GM18868 (cell line): ENCODE measurements around the gene PCDHGA6.
A peak's percentile ranks its signal among the peaks of the same experiment; 100 is the strongest.
"Not testable (repeated sequence)": the region's sequence is repeated elsewhere in the genome, so short reads cannot be mapped to it uniquely, and the experiment has no call there.

ENCODE experiments used
- ATAC-seq: cut with Tn5 transposase; IDR thresholded peaks from one replicate; pipeline ENCODE4 v1.9.1; 2021; ENCODE audit warnings: mild to moderate bottlenecking, moderate library complexity; ENCODE audit not compliant: unreplicated experiment

PCDHGA6 gene

GRCh38 chr5:141359790-141360426, 13.8 kb upstream of the PCDHGA6 start, which contains the start of gene PCDHGB2:
Gene PCDHGB2, plus strand, starts transcription at chr5:141359994. Its CDS starts 142 bp downstream, at chr5:141360136.
- ATAC-seq = peak; percentile 79

GRCh38 chr5:141360685-141361084, 13.0 kb upstream of the PCDHGA6 start:
- ATAC-seq = no peak

- no peak for ATAC-seq
Measured at GRCh38 chr5:141362719-141363118, 11.0 kb upstream of the PCDHGA6 start.

- ATAC-seq = no peak
Measured at GRCh38 chr5:141363952-141364660, 9.6 kb upstream of the PCDHGA6 start, which contains the start of gene PCDHGA5. Gene PCDHGA5, plus strand, starts transcription at chr5:141364162. Its CDS starts 169 bp downstream, at chr5:141364331.

GRCh38 chr5:141366016-141366896, 7.4 kb upstream of the PCDHGA6 start:
- ATAC-seq = no peak

- peak; percentile 99 for ATAC-seq
Measured at GRCh38 chr5:141369994-141370848, 3.5 kb upstream of the PCDHGA6 start, which contains the start of gene PCDHGB3. Gene PCDHGB3, plus strand, starts transcription at chr5:141370242. Its CDS starts 153 bp downstream, at chr5:141370395.

GRCh38 chr5:141371572-141372475, 1.9 kb upstream of the PCDHGA6 start:
- no peak for ATAC-seq

- ATAC-seq = no peak
Measured at GRCh38 chr5:141374627-141375026, 936 bp downstream of the PCDHGA6 start.

- ATAC-seq = not testable (repeated sequence)
Measured at GRCh38 chr5:141375444-141376155, 1.9 kb downstream of the PCDHGA6 start.

GRCh38 chr5:141382469-141383294, 9.0 kb downstream of the PCDHGA6 start, which contains the start of gene PCDHGA7:
Gene PCDHGA7, plus strand, starts transcription at chr5:141382742. Its CDS starts 158 bp downstream, at chr5:141382900.
- peak; percentile 83 for ATAC-seq

GRCh38 chr5:141383345-141383744, 9.7 kb downstream of the PCDHGA6 start:
- no peak for ATAC-seq

- ATAC-seq = no peak
Measured at GRCh38 chr5:141384471-141385267, 11.0 kb downstream of the PCDHGA6 start.

- peak; percentile 89 for ATAC-seq
Measured at GRCh38 chr5:141387557-141388311, 14.0 kb downstream of the PCDHGA6 start, which contains the start of gene PCDHGB4. Gene PCDHGB4, plus strand, starts transcription at chr5:141387698. Its CDS starts 187 bp downstream, at chr5:141387885.

- ATAC-seq = no peak
Measured at GRCh38 chr5:141388661-141389060, 15.0 kb downstream of the PCDHGA6 start.

- ATAC-seq = no peak
Measured at GRCh38 chr5:141389153-141390042, 15.7 kb downstream of the PCDHGA6 start.
